Eye (tissue), 1 donor: ENCODE results near the gene SGSH.
A peak's percentile ranks its signal among the peaks of the same experiment; 100 is the strongest.

Experiments used
- DNase-seq: peaks from one replicate; pipeline ENCODE4 v3.0.0-alpha.2; 2015

Gene SGSH

GRCh38 chr17:80225230-80225629, 5.1 kb upstream of the SGSH start:
- DNase-seq = no peak

- DNase-seq = no peak
Measured at GRCh38 chr17:80224683-80225082, 4.5 kb upstream of the SGSH start.

GRCh38 chr17:80223838-80224497, 3.8 kb upstream of the SGSH start:
- no peak for DNase-seq

DNA sequence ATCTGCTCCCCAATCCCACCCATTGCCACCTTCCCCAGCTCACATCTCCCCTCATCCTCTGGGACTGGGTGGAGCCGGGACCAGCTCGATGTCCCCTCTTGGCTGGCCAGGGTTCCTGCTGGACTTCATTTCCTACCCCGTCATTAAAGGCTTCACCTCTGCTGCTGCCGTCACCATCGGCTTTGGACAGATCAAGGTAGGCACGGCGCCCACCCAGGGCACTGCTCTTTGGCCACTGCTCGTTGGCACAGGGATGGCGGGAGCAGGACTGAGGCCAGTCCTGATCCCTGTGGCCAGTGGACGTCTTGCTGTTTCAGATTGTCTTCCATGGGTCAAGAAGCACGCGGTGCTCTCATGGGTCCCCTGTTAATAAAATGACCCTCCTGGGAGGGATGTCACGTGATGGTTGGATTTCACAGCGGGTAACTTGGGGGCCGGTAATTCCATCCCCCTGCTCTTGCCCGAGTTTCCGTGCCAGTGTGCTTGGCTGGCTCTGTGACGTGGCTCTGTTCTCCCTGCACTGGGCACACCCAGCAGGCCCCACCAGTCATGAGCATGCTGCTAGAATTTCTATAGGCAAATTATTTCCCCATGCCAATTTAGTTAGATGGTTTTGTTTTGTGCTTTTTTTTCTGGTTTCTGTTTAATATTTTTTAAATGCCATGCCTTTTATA, 3.1 kb upstream of the SGSH start:
- DNase-seq = no peak

- DNase-seq = no peak
Measured at GRCh38 chr17:80222376-80223141, 2.4 kb upstream of the SGSH start.

DNA sequence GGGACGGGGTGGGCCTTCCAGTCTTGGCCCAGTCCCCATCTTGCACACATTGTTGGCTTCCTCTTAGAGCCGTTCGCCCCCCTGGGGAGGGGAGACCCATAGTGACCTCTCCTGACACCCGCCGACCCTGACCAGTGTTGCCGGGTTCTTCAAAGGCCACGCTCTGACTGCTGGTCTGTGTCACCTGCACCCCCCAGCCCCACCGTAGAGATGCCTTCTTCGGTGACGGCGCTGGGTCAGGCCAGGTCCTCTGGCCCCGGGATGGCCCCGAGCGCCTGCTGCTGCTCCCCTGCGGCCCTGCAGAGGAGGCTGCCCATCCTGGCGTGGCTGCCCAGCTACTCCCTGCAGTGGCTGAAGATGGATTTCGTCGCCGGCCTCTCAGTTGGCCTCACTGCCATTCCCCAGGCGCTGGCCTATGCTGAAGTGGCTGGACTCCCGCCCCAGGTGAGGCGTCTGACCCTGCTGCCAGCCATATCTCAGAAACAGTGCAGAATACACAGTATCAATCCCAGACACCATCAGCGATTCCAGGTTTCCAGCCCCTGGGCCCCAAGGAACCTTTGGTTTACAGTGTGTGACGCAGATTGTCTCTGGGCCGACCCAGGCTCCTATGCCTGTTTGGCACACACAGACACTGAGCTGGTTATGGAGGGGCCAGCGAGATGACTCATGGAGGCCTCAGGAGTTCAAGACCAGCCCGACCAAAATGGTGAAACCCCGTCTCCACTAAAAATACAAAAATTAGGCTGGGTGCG, 1.4 kb upstream of the SGSH start:
- DNase-seq = no peak

DNA sequence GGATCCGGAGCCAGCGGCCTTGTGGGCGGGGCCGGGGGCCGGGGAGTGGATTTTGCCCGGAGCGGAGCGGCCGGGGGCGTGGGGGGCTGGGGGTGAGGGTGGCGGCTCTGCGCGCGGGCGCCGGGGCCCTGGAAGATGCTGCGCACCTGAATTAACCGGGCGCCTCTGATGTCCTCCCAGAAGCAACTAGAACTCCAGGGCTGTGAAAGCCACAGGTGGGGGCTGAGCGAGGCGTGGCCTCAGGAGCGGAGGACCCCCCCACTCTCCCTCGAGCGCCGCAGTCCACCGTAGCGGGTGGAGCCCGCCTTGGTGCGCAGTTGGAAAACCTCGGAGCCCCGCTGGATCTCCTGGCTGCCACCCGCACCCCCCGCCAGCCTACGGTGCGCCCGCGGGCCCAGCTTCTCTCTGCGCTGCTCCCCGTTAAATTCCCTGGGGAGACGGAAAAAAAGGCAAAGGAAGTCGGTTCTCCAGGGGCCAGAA, 643 bp upstream of the SGSH start:
- peak; percentile 68 for DNase-seq

DNA sequence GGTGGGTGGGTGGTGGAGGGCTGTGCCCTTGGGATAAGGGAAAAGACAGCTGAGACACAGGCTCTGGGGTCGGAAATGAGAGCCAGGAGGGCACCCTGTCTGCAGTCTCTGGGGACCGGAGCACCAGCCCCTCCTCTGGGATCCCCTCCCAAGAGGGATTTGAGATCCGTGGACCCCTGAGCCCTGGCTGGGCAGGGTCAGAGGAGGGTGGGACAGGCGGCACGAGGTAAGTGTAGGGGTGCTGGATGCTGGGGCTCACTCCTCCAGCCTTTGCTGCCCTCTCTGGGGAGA, 425 bp downstream of the SGSH start:
- no peak for DNase-seq

DNA sequence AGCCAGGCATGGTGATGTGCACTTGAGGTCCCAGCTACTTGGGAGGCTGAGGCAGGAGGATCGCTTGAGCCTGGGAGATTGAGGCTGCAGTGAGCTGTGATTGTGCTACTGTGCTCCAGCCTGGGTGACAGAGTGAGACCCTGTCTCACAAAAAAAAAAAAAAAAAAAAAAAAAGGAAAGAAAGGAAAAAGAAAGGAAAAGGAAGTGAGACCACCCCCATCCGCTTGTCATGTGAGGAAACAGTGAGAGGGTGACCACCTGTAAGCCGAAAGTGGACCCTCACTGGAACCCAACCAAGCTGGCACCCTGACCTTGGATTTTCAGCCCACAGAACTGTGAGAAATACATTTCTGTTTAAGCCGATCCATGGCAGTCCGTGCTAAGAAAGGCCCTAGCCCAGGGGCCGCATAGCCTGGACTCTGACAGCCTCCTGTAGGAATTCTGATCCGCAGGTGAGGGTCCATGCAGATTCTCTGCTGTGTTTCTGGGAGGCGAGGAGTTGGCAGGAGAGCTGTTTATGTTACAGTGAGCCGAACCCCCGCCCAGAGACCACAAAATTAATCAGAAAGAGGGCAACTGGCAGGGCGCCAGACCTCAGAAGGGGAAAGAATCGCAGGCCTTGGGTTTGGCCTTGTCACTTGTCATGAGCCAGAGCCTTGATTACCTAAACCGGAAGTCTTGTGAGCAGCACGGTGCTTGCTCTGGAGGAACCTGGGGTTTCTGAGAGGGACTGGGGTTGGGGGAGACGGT, 945 bp downstream of the SGSH start:
- peak; percentile 79 for DNase-seq

DNA sequence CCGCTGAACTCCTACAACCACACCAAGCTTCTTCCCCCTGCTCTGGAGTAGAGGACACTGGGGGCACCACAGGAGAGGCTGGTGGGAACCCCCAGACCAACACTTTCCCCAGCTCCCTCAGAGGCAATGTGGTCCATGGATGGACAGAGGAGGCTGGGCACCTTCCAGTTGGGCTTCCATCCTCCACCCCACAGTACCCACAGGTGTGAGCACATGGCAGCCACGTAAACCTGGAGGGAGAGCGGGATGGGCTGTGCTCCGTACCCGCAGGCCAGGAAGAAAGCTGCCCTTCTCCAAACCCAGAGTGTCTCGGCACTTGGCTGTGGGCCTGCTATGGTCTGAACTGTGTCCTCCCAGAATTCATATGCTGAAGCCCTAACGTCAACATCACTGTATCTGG, 1.7 kb downstream of the SGSH start:
- no peak for DNase-seq

GRCh38 chr17:80217703-80218362, 2.3 kb downstream of the SGSH start:
- DNase-seq = no peak

- no peak for DNase-seq
Measured at GRCh38 chr17:80216473-80217456, 3.4 kb downstream of the SGSH start.

DNA sequence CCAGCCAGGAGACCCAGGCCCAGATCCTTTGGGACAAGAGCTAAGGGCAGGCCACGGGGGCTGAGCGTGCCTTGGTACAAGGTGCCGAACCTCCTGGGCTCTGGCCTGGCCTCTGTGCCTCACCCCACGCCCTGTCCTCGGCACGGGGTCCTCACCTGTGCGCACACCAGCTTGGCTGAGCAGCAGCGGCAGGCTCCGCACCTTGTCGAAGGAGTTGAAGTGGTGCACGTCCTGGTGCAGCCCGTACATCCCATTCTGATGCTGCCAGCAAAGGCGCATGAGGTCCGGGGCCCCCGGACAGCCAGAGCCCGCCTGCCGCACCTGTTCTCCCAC, 5.3 kb downstream of the SGSH start:
- no peak for DNase-seq

DNA sequence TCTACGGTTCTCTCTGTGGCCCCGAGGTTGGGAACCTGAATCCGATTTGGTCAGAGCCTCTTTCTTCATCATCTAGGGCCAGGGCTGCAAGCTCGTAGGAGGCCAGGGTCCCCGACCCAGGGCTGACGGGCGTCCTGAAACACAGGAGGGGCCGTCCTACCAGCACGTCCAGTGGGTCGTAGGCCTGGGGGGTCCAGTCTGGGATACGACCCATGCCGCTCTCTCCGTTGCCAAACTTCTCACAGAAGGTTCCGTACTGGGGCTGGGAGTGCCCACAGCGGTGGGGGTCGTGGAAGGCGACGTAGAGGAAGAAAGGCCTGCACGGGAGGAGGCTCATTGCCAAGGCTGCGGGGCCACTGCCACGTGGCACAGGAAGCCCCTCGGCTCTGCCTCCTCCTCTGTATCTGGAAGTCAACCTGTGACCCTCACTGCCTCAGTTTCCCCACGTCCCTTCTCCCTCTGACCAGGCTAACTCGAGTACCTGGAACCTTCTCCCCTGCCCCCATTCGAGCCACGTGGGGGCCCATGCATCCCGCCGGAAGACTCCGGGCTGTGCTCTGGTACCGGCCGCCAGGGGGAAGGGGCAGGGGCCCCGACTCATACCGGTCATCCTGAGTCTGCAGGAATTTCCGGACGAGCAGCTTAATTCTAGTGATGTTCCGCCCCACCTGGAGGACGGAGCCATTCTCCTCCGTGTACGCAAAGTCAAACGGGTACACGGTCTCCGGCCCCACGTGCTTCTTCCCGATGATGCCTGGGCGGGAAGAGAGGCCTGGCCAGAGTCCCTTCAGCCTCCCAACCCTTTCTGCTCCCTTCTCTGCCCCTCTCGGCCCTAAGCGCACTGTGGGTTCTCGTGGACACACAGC, 5.9 kb downstream of the SGSH start:
- DNase-seq = no peak

GRCh38 chr17:80213643-80213975, 6.5 kb downstream of the SGSH start:
- no peak for DNase-seq

DNA sequence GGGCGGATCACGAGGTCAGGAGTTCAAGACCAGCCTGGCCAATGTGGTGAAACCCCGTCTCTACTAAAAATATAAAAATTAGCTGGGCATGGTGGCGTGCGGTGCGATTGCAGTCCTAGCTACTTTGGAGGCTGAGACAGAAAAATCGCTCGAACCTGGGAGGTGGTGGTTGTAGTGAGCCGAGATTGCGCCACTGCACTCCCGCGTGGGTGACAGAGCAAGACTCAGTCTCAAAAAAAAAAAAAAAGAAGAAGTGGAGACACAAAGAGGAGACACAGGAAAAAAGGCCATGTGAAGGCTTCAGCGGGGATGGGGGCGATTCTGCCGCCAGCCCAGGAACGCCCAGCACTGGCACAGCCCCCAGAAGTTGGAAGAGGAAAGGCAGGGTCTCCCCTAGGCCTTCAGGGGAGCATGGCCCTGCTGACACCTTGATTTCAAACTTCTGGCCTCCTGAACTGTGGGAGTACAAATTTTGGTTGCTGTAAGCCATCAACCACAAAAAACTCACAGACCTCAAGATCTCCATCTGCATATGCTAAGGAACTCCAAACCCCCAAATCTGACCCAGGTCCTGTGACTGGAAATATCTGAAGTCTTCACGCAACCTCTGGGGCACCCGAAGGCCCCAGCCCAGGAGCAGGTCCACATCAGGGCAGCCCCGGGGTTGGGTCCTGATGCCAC, 7.0 kb downstream of the SGSH start:
- no peak for DNase-seq

DNA sequence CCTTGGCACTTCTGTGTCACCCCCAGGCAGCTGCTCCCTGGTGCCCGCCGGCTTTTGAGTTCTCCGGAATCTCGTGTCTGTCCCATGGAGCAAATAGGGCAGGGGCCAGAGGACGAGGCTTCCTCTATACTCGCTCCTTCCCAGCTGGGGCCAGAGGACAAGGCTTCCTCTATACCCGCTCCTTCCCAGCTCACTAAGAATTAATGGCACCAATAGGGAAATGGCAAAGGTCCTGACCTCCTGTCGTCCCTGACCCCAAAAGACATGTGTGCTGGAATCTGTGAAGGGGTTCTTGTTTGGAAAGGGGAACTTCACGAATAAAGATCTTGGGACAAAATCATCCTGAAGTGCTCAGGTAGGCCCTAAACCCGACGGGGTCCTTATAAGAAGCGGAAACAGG, 7.6 kb downstream of the SGSH start:
- DNase-seq = no peak

DNA sequence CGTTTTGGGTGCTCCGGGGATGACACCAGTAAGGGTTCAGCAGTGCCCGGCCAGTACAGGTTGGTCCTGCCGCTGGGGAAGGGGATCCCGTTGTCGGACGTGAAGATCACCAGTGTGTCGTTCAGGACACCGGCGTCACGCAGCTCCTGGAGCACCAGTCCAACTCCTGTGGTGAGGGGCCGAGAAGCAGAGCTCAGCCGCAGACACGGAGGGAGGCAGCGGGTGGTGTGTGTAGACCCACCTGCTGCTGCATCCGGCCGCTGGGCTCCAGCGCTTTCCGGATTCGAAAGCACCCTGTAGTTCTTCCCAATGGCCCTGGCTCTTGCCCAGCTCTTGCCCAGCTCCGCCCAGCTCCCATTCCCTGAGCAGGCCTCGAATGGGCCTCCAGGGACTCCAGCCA, 8.0 kb downstream of the SGSH start:
- no peak for DNase-seq

GRCh38 chr17:80210348-80211108, 9.6 kb downstream of the SGSH start:
- no peak for DNase-seq
